IPS-20b (cell line): ENCODE measurements around the gene ABCC9.
A peak's percentile ranks its signal among the peaks of the same experiment; 100 is the strongest.

Experiments used
- H3K27ac ChIP-seq: one replicate; pipeline ENCODE4 v1.5.1; 2013; ENCODE audit warnings: low read length
- H3K27me3 ChIP-seq: 2 replicates; pipeline ENCODE4 v1.6.1; 2013; ENCODE audit warnings: mild to moderate bottlenecking, low read length, inconsistent platforms; ENCODE audit not compliant: insufficient read depth
- H3K36me3 ChIP-seq: 2 replicates; pipeline ENCODE4 v1.6.1; 2013; ENCODE audit warnings: low read depth, mild to moderate bottlenecking, inconsistent platforms, low read length, moderate library complexity; ENCODE audit not compliant: insufficient read depth
- H3K4me1 ChIP-seq: 2 replicates; pipeline ENCODE4 v1.6.1; 2013; ENCODE audit warnings: mild to moderate bottlenecking, control low read depth, inconsistent platforms, low read length, moderate library complexity; ENCODE audit not compliant: insufficient read depth
- H3K4me3 ChIP-seq: 2 replicates; pipeline ENCODE4 v1.5.1; 2013; ENCODE audit warnings: mild to moderate bottlenecking, low read length, inconsistent platforms
- H3K9ac ChIP-seq: 2 replicates; pipeline ENCODE4 v1.6.1; 2013; ENCODE audit warnings: low read depth, mild to moderate bottlenecking, inconsistent platforms, low read length, moderate library complexity
- H3K9me3 ChIP-seq: 2 replicates; pipeline ENCODE4 v1.6.1; 2013; ENCODE audit warnings: mild to moderate bottlenecking, low read depth, low read length, inconsistent platforms; ENCODE audit not compliant: insufficient read depth

The ABCC9 gene

GRCh38 chr12:21962821-21963220 lies 21.6 kb upstream of the ABCC9 start:
- Histone ChIP-seq H3K4me1 (no peaks in the 10 kb centered on the region), H3K9ac (no peak overlapping the region), H3K9me3 (peaks cover 5% of the 10 kb centered on the region; the same call in 1 of the 2 replicates), H3K4me3 (no peak overlapping the region), H3K27ac (no peak overlapping the region), H3K27me3 (no peaks in the 10 kb centered on the region), H3K36me3 (no peaks in the 10 kb centered on the region)

- peaks cover 5% of the 10 kb centered on the region; the same call in 1 of the 2 replicates for H3K9me3 ChIP-seq
Measured at GRCh38 chr12:21962236-21962635, 21.0 kb upstream of the ABCC9 start.

GRCh38 chr12:21950649-21951048 lies 9.4 kb upstream of the ABCC9 start:
- Histone ChIP-seq H3K4me3 (no peak overlapping the region), H3K36me3 (no peaks in the 10 kb centered on the region), H3K27ac (no peak overlapping the region), H3K9me3 (peaks cover 9% of the 10 kb centered on the region), H3K27me3 (no peaks in the 10 kb centered on the region), H3K9ac (no peak overlapping the region), H3K4me1 (no peaks in the 10 kb centered on the region)

More at GRCh38 chr12:21962236-21962635, 21.0 kb upstream of the ABCC9 start:
- Histone ChIP-seq H3K4me1 (no peaks in the 10 kb centered on the region), H3K36me3 (no peaks in the 10 kb centered on the region), H3K4me3 (no peak overlapping the region), H3K27me3 (no peaks in the 10 kb centered on the region), H3K9ac (no peak overlapping the region), H3K27ac (no peak overlapping the region)

- Histone ChIP-seq H3K9ac (no peak overlapping the region), H3K27ac (no peak overlapping the region), H3K9me3 (peaks cover 9% of the 10 kb centered on the region), H3K27me3 (no peaks in the 10 kb centered on the region), H3K4me1 (no peaks in the 10 kb centered on the region), H3K4me3 (no peak overlapping the region), H3K36me3 (no peaks in the 10 kb centered on the region)
Measured at GRCh38 chr12:21949036-21949435, 7.8 kb upstream of the ABCC9 start.

- H3K27ac ChIP-seq = no peak overlapping the region
Measured at GRCh38 chr12:21946983-21947382, 5.8 kb upstream of the ABCC9 start.

GRCh38 chr12:21945002-21945401 lies 3.8 kb upstream of the ABCC9 start:
- H3K27me3 ChIP-seq = peaks cover 29% of the 10 kb centered on the region
- no peaks in the 10 kb centered on the region for H3K4me1 ChIP-seq
- no peak overlapping the region for H3K9ac ChIP-seq
- no peak overlapping the region for H3K27ac ChIP-seq
- no peaks in the 10 kb centered on the region for H3K36me3 ChIP-seq
- H3K4me3 ChIP-seq = no peak overlapping the region
- H3K9me3 ChIP-seq = no peaks in the 10 kb centered on the region; the same call in 1 of the 2 replicates

More at GRCh38 chr12:21946983-21947382, 5.8 kb upstream of the ABCC9 start:
- H3K9ac ChIP-seq = no peak overlapping the region
- no peaks in the 10 kb centered on the region for H3K36me3 ChIP-seq
- H3K4me3 ChIP-seq = no peak overlapping the region
- H3K27me3 ChIP-seq = peaks cover 9% of the 10 kb centered on the region
- H3K9me3 ChIP-seq = peaks cover 9% of the 10 kb centered on the region
- no peaks in the 10 kb centered on the region for H3K4me1 ChIP-seq

- H3K27ac ChIP-seq = no peak overlapping the region
- no peaks in the 10 kb centered on the region for H3K36me3 ChIP-seq
- H3K27me3 ChIP-seq = peaks cover 43% of the 10 kb centered on the region
- no peaks in the 10 kb centered on the region for H3K9me3 ChIP-seq
- no peaks in the 10 kb centered on the region for H3K4me1 ChIP-seq
- peak overlapping the region; percentile 59; the same call in 1 of the 2 replicates for H3K9ac ChIP-seq
- H3K4me3 ChIP-seq = peak overlapping the region; percentile 87; the same call in 1 of the 2 replicates
Measured at GRCh38 chr12:21942377-21942703, 1.1 kb upstream of the ABCC9 start.

- peaks cover 43% of the 10 kb centered on the region for H3K27me3 ChIP-seq
- no peaks in the 10 kb centered on the region for H3K9me3 ChIP-seq
- H3K4me3 ChIP-seq = peak overlapping the region; percentile 87
- no peak overlapping the region for H3K27ac ChIP-seq
- H3K4me1 ChIP-seq = no peaks in the 10 kb centered on the region
- H3K36me3 ChIP-seq = no peaks in the 10 kb centered on the region
- peak overlapping the region; percentile 59; the same call in 1 of the 2 replicates for H3K9ac ChIP-seq
Measured at GRCh38 chr12:21941506-21942376, 515 bp upstream of the ABCC9 start.

GRCh38 chr12:21939435-21939834 lies 1.8 kb downstream of the ABCC9 start:
- Histone ChIP-seq H3K27me3 (peaks cover 43% of the 10 kb centered on the region), H3K4me1 (no peaks in the 10 kb centered on the region), H3K36me3 (no peaks in the 10 kb centered on the region), H3K9ac (no peak overlapping the region), H3K4me3 (no peak overlapping the region), H3K27ac (no peak overlapping the region), H3K9me3 (no peaks in the 10 kb centered on the region)

- no peaks in the 10 kb centered on the region for H3K36me3 ChIP-seq
- no peak overlapping the region for H3K9ac ChIP-seq
- peaks cover 43% of the 10 kb centered on the region for H3K27me3 ChIP-seq
- no peaks in the 10 kb centered on the region for H3K4me1 ChIP-seq
- H3K4me3 ChIP-seq = no peak overlapping the region
- no peak overlapping the region for H3K27ac ChIP-seq
- no peaks in the 10 kb centered on the region for H3K9me3 ChIP-seq
Measured at GRCh38 chr12:21938879-21939278, 2.3 kb downstream of the ABCC9 start.

- H3K9ac ChIP-seq = no peak overlapping the region
- peaks cover 6% of the 10 kb centered on the region for H3K27me3 ChIP-seq
- no peaks in the 10 kb centered on the region for H3K36me3 ChIP-seq
- H3K4me1 ChIP-seq = no peaks in the 10 kb centered on the region
- no peak overlapping the region for H3K27ac ChIP-seq
- H3K4me3 ChIP-seq = no peak overlapping the region
- H3K9me3 ChIP-seq = no peaks in the 10 kb centered on the region
Measured at GRCh38 chr12:21934173-21934572, 7.1 kb downstream of the ABCC9 start.

- H3K4me1 ChIP-seq = no peaks in the 10 kb centered on the region
- H3K4me3 ChIP-seq = no peak overlapping the region
- H3K27me3 ChIP-seq = peaks cover 1% of the 10 kb centered on the region
- H3K36me3 ChIP-seq = no peaks in the 10 kb centered on the region
- no peak overlapping the region for H3K27ac ChIP-seq
- no peak overlapping the region for H3K9ac ChIP-seq
- H3K9me3 ChIP-seq = no peaks in the 10 kb centered on the region
Measured at GRCh38 chr12:21933656-21934055, 7.6 kb downstream of the ABCC9 start.
